Esophagus mucosa (tissue), 1 donor: ENCODE results near the gene ACAD11. TPM values are rescaled to one million over a fixed set of nuclear protein-coding genes. Genes with fewer than 3 reads are reported as not detected.

Source experiments
- total RNA-seq: library from RNA; stranded (reverse); gene quantifications from one replicate; pipeline ENCODE4 v1.2.4, GENCODE V29; 2023
- donor health status: DM: yes; HTN: yes; CAD: no.

The ACAD11 gene
- total RNA-seq, 1 donor from 2014 or later = 8.1 TPM

Other genes with a start within 250 kb of the ACAD11 start
- gene DNAJC13, start 242.3 kb downstream of the ACAD11 start, total RNA-seq = 22.8 TPM
- gene ACKR4, start 62.5 kb downstream of the ACAD11 start, total RNA-seq = not detected
- 17.2 TPM for gene UBA5, start 520 bp upstream of the ACAD11 start, total RNA-seq
- 10.1 TPM for gene NPHP3, start 62.6 kb upstream of the ACAD11 start, total RNA-seq